Fibroblast of the aortic adventitia (primary cell): Measurements from ENCODE around the gene COPS4. TPM values are rescaled to one million over a fixed set of nuclear protein-coding genes. Genes with fewer than 3 reads are reported as not detected.
"Not testable (repeated sequence)": the region's sequence is repeated elsewhere in the genome, so short reads cannot be mapped to it uniquely, and the experiment has no call there.

Experiments
- DNase-seq: peaks from one replicate; pipeline ENCODE4 v3.0.0-alpha.2; 2010; ENCODE audit warnings: low read depth
- H3K4me3 ChIP-seq: 2 replicates; pipeline ENCODE4 v1.5.1; 2011; ENCODE audit warnings: low read depth, mild to moderate bottlenecking, control low read depth, low read length, moderate library complexity
- total RNA-seq: library from RNA; depleted of rRNA; stranded (reverse); fragments of >200 nt; gene quantifications from 2 replicates; pipeline ENCODE4 v1.2.3, GENCODE V29; 2012; ENCODE audit warnings: low replicate concordance
- TF ChIP-seq, protein P1 (sequence below): IDR thresholded peaks from 2 replicates; pipeline ENCODE4 v1.5.1; 2011; ENCODE audit warnings: mild to moderate bottlenecking, low read length, control low read depth, inconsistent platforms; ENCODE audit not compliant: insufficient read depth

Gene COPS4
- total RNA-seq, 1 donor: 69.3 TPM

DNA sequence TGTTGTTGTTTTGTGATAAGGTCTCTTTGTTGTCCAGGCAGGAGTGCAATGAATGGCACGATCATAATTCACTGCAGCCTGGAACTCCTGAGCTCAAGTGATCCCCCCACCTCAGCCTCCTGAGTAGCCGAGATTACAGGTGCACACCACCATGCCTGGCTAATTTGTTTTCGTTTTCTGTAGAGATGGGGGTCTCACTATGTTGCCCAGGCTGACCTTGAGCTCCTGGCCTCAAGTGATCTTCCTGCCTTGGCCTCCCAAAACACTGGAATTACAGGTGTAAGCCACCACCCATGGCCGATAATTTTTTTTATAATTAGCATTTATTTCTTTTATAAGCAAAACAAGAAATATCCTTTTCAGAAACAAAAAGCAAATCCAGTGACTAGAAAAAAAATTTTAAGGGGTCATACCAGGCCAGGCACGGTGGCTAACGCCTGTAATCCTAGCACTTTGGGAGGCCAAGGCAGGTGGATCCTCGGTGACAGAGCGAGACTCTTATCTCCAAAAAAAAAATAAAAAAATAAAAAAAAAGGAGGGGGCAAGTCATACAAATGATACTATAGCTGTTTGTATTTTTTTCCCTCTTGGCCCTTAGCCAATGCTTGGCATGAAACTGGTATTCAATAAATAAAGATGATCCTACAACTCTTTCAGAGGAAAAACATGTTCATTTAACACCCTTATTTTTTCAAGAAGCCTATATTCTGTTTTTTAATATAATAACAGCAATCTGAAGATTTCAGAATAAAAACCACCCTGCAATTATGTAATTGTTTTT is 76.2 kb downstream of the COPS4 start:
- H3K4me3 ChIP-seq: no peak overlapping the region
- no peak for DNase-seq
- TF ChIP-seq, protein P1, sequence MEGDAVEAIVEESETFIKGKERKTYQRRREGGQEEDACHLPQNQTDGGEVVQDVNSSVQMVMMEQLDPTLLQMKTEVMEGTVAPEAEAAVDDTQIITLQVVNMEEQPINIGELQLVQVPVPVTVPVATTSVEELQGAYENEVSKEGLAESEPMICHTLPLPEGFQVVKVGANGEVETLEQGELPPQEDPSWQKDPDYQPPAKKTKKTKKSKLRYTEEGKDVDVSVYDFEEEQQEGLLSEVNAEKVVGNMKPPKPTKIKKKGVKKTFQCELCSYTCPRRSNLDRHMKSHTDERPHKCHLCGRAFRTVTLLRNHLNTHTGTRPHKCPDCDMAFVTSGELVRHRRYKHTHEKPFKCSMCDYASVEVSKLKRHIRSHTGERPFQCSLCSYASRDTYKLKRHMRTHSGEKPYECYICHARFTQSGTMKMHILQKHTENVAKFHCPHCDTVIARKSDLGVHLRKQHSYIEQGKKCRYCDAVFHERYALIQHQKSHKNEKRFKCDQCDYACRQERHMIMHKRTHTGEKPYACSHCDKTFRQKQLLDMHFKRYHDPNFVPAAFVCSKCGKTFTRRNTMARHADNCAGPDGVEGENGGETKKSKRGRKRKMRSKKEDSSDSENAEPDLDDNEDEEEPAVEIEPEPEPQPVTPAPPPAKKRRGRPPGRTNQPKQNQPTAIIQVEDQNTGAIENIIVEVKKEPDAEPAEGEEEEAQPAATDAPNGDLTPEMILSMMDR: no peak

DNA sequence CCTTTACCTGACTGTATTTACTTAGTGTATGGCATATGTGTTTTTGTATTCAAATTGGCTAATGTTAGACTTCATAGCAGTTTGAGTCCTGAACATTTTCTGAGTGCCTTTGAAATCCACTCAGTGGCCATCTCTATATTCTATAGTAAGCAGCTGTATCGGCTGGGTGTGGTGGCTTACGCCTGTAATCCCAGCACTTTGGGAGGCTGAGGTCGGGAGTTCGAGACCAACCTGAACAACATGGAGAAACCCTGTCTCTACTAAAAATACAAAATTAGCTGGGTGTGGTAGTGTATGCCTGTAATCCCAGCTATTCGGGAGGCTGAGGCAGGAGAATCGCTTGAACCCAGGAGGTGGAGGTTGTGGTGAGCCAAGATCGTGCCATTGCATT is 76.8 kb downstream of the COPS4 start:
- not testable (repeated sequence) for H3K4me3 ChIP-seq, DNase-seq

DNA sequence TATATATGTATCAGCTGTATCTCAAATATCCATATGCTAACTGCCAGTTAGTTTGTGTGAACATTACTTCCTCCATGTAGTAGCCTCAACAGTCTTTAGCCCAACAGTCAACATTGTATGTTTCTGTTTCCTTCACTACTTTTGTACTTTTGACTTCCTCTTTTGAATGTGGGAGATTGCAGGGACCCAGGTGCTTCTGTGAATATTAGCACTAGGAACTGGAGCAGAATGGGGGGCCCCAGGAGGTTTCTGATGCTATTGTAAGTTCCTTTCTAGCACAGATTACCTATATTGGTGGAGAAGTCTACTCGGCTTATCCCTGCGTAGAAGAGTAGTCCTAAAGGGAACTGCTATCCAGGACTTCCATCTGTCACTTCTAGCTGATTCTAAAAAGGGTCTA is 77.2 kb downstream of the COPS4 start:
- H3K4me3 ChIP-seq: no peak overlapping the region
- TF ChIP-seq, protein P1: no peak
- DNase-seq: no peak

DNA sequence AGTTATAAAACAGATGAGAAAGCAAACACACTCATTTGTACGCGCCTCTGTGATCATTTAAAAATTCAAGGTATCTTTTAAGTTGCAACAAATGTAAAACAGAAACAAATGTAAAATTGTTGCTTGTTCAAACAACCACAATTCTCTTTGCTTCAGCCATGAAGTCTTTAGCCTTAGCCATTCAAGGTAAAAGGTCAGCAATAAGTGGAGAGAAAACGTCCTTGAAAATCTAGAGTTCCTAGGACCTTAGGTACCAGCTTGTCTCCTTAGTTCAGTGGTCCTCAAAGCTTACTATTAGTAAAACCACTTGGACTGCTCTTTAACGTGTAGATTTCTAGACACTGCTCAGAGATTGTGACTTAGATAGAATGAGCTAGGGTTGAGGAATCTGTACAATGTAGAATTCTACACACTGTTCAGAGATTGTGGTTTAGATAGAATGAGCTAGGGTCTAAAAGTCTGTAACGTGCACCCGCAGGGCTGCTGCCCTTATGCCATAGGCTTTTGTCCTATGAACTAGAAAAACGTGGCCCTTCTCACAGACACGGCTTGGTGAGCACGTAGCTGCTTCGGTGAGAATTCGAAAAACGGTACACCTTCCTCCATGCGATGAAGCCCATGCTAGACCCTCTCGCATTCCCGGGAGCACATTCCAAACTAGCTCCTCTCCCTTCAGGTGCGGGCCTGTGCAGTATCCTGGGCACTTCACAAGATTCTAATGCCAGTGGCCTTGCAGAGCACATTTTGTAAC is 77.9 kb downstream of the COPS4 start:
- no peak overlapping the region for H3K4me3 ChIP-seq
- TF ChIP-seq, protein P1: no peak
- DNase-seq: no peak

DNA sequence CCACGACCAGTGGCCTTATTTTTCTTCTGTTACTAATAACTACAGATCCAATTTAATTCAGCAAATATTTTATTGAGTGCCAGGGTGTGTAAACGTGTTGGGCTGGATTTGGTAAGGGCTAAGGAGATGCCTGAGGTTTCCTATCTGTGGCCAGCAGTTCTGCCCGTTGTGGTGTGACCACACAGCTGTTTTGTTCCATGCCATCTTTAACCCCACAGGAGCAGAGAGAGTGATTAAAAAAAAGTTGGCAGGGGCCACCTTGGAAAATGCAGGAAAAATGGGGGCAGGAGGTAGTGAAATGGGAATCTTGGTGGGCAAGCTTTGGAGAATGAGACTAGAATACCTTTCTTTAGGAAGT is 78.4 kb downstream of the COPS4 start:
- DNase-seq: no peak
- H3K4me3 ChIP-seq: no peak overlapping the region
- TF ChIP-seq, protein P1: no peak

DNA sequence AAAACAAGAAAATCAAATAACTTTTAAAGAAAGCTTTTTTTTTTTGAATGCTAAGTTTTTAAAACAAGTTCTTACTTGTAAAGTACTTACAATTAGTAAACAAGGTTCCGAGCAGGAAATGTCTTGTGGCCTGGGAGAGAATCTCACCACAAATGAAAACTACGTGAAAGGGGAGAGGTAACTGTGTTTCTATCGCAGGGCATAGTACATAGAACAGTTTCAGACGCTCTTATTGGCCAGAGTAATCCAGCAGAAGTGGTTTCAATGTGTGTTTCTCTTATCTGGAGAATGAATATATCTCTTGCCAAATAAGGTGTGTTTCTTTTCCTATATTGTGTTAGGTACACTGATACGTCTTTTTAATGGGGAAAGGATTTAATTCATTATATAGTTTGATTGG is 79.6 kb downstream of the COPS4 start, which contains the start of gene PLAC8:
Gene PLAC8, minus strand, starts transcription at position 154 of the 400 bp plus-strand sequence. CDS start 6,808 bp downstream, outside the sequence.
- TF ChIP-seq, protein P1: no peak
- no peak for DNase-seq
- H3K4me3 ChIP-seq: no peak within 1 kb of the TSS

DNA sequence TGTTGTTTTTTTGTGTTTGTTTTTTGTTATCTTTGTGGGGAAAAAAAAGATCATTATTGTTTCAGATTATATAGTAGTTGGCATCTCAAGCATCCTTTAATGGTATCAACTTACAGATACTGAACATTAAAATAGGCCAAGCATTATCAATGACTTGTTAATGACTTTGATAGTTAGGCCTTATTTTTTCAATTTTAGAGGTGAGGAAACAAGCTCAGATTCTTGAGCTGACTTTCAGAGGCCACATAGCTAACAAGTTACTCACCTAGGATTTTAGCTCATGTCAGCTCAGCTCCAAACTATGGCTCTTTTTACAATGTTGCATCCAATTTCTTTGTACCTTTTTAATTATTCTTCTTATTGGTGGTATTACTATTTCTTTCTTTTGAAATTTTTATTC is 80.0 kb downstream of the COPS4 start:
- H3K4me3 ChIP-seq: no peak overlapping the region
- DNase-seq: peak; percentile 52
- TF ChIP-seq, protein P1: no peak
